Measurements from ENCODE around the gene DAAM1. TPM values are rescaled to one million over a fixed set of nuclear protein-coding genes. Genes with fewer than 3 reads are reported as not detected.

Gene DAAM1
- polyA plus RNA-seq, 6 donors from 2014 or later: 5.0 to 13.6 (median 10.2) TPM

GRCh38 chr14:59295951-59296350, 107.5 kb downstream of the DAAM1 start:
- ATAC-seq (ENCODE audit: low read depth in 2 of 2): no peak
- no peak overlapping the region for H3K27ac Mint-ChIP-seq
- peaks cover 5 to 23% (median 20%) of the 10 kb centered on the region in 3 donors for H3K4me1 Mint-ChIP-seq
- H3K27me3 Mint-ChIP-seq: no peaks in the 10 kb centered on the region
- H3K9me3 Mint-ChIP-seq: no peaks in the 10 kb centered on the region
- no peak overlapping the region for H3K4me3 Mint-ChIP-seq
- DNase-seq: no peak
- H3K36me3 Mint-ChIP-seq: peaks cover 15 to 16% of the 10 kb centered on the region in 2 donors

- H3K4me3 Mint-ChIP-seq: no peak overlapping the region
- H3K4me1 Mint-ChIP-seq: peaks cover 11 to 28% (median 23%) of the 10 kb centered on the region in 3 donors
- no peak for DNase-seq
- H3K9me3 Mint-ChIP-seq: no peaks in the 10 kb centered on the region
- no peak for ATAC-seq (ENCODE audit: low read depth in 2 of 2)
- no peak overlapping the region for H3K27ac Mint-ChIP-seq
- H3K27me3 Mint-ChIP-seq: no peaks in the 10 kb centered on the region
- H3K36me3 Mint-ChIP-seq: peaks cover 9 to 10% of the 10 kb centered on the region in 2 donors
These were observed 108.0 kb downstream of the DAAM1 start for GRCh38 chr14:59296508-59296907.

- peaks cover 16 to 34% (median 30%) of the 10 kb centered on the region in 3 donors for H3K4me1 Mint-ChIP-seq
- no peak for DNase-seq
- peaks cover 2 to 3% of the 10 kb centered on the region in 2 donors for H3K36me3 Mint-ChIP-seq
- H3K27me3 Mint-ChIP-seq: no peaks in the 10 kb centered on the region
- no peak overlapping the region for H3K4me3 Mint-ChIP-seq
- no peaks in the 10 kb centered on the region for H3K9me3 Mint-ChIP-seq
- H3K27ac Mint-ChIP-seq: peak overlapping the region in 1 of 6 donors; percentile 4
- no peak for ATAC-seq (ENCODE audit: low read depth in 2 of 2)
These were observed 108.8 kb downstream of the DAAM1 start for GRCh38 chr14:59297071-59297776.

- H3K4me1 Mint-ChIP-seq: peaks cover 18 to 36% (median 30%) of the 10 kb centered on the region in 3 donors
- no peaks in the 10 kb centered on the region for H3K27me3 Mint-ChIP-seq
- ATAC-seq (ENCODE audit: low read depth in 2 of 2) (no peak), DNase-seq (no peak)
- H3K9me3 Mint-ChIP-seq: no peaks in the 10 kb centered on the region
- H3K36me3 Mint-ChIP-seq: no peaks in the 10 kb centered on the region
- H3K4me3 Mint-ChIP-seq: no peak overlapping the region
- no peak overlapping the region for H3K27ac Mint-ChIP-seq
These were observed 111.3 kb downstream of the DAAM1 start for GRCh38 chr14:59299731-59300130.

GRCh38 chr14:59301354-59301753, 112.9 kb downstream of the DAAM1 start:
- ATAC-seq (ENCODE audit: low read depth in 2 of 2): peak; percentile 82 to 86

GRCh38 chr14:59302313-59302712, 113.8 kb downstream of the DAAM1 start:
- no peaks in the 10 kb centered on the region for H3K27me3 Mint-ChIP-seq
- no peak for ATAC-seq (ENCODE audit: low read depth in 2 of 2)
- no peak for DNase-seq

More at GRCh38 chr14:59301354-59301753, 112.9 kb downstream of the DAAM1 start:
- H3K27ac Mint-ChIP-seq: peak overlapping the region in 3 of 6 donors; percentile 8 to 47 (median 17)
- H3K4me1 Mint-ChIP-seq: peaks cover 19 to 44% (median 37%) of the 10 kb centered on the region in 3 donors
- no peaks in the 10 kb centered on the region for H3K36me3 Mint-ChIP-seq
- peak; percentile 7 for DNase-seq
- H3K4me3 Mint-ChIP-seq: peak overlapping the region in 3 of 8 donors; percentile 34 to 63 (median 36)
- H3K27me3 Mint-ChIP-seq: no peaks in the 10 kb centered on the region
- no peaks in the 10 kb centered on the region for H3K9me3 Mint-ChIP-seq

GRCh38 chr14:59303216-59303615, 114.7 kb downstream of the DAAM1 start:
- DNase-seq: no peak
- Mint-ChIP-seq H3K27ac (peak overlapping the region in 1 of 6 donors; percentile 3), H3K27me3 (no peaks in the 10 kb centered on the region), H3K36me3 (no peaks in the 10 kb centered on the region), H3K9me3 (no peaks in the 10 kb centered on the region), H3K4me3 (no peak overlapping the region), H3K4me1 (peaks cover 20 to 37% (median 29%) of the 10 kb centered on the region in 3 donors)
- ATAC-seq (ENCODE audit: low read depth in 2 of 2): no peak

More at GRCh38 chr14:59302313-59302712, 113.8 kb downstream of the DAAM1 start:
- Mint-ChIP-seq H3K27ac (no peak overlapping the region), H3K9me3 (no peaks in the 10 kb centered on the region), H3K4me1 (peaks cover 20 to 40% (median 32%) of the 10 kb centered on the region in 3 donors), H3K36me3 (no peaks in the 10 kb centered on the region), H3K4me3 (peak overlapping the region in 1 of 8 donors; percentile 0)

GRCh38 chr14:59305231-59305630, 116.8 kb downstream of the DAAM1 start:
- Mint-ChIP-seq H3K4me1 (peaks cover 22 to 30% (median 29%) of the 10 kb centered on the region in 3 donors), H3K27ac (no peak overlapping the region), H3K27me3 (no peaks in the 10 kb centered on the region), H3K9me3 (no peaks in the 10 kb centered on the region), H3K4me3 (no peak overlapping the region), H3K36me3 (no peaks in the 10 kb centered on the region)
- no peak for DNase-seq
- no peak for ATAC-seq (ENCODE audit: low read depth in 2 of 2)

GRCh38 chr14:59305836-59306555, 117.5 kb downstream of the DAAM1 start:
- peaks cover 25 to 37% (median 29%) of the 10 kb centered on the region in 3 donors for H3K4me1 Mint-ChIP-seq
- ATAC-seq (ENCODE audit: low read depth in 2 of 2) (no peak), DNase-seq (no peak)
- H3K36me3 Mint-ChIP-seq: no peaks in the 10 kb centered on the region
- no peak overlapping the region for H3K4me3 Mint-ChIP-seq
- H3K27me3 Mint-ChIP-seq: no peaks in the 10 kb centered on the region
- no peaks in the 10 kb centered on the region for H3K9me3 Mint-ChIP-seq
- H3K27ac Mint-ChIP-seq: peak overlapping the region in 1 of 6 donors; percentile 69

- DNase-seq (no peak), ATAC-seq (ENCODE audit: low read depth in 2 of 2) (no peak)
- H3K9me3 Mint-ChIP-seq: no peaks in the 10 kb centered on the region
- peaks cover 17 to 32% (median 23%) of the 10 kb centered on the region in 3 donors for H3K4me1 Mint-ChIP-seq
- no peak overlapping the region for H3K4me3 Mint-ChIP-seq
- no peaks in the 10 kb centered on the region for H3K36me3 Mint-ChIP-seq
- peak overlapping the region in 1 of 6 donors; percentile 69 for H3K27ac Mint-ChIP-seq
- no peaks in the 10 kb centered on the region for H3K27me3 Mint-ChIP-seq
These were observed 118.3 kb downstream of the DAAM1 start for GRCh38 chr14:59306775-59307174.

GRCh38 chr14:59308086-59308485, 119.6 kb downstream of the DAAM1 start:
- ATAC-seq (ENCODE audit: low read depth in 2 of 2) (no peak), DNase-seq (no peak)
- H3K36me3 Mint-ChIP-seq: no peaks in the 10 kb centered on the region
- peaks cover 12 to 26% (median 22%) of the 10 kb centered on the region in 3 donors for H3K4me1 Mint-ChIP-seq
- H3K9me3 Mint-ChIP-seq: no peaks in the 10 kb centered on the region
- H3K4me3 Mint-ChIP-seq: no peak overlapping the region
- H3K27ac Mint-ChIP-seq: no peak overlapping the region
- no peaks in the 10 kb centered on the region for H3K27me3 Mint-ChIP-seq

- DNase-seq: no peak
- Mint-ChIP-seq H3K4me3 (no peak overlapping the region), H3K27me3 (no peaks in the 10 kb centered on the region), H3K4me1 (peaks cover 12 to 26% (median 22%) of the 10 kb centered on the region in 3 donors), H3K36me3 (no peaks in the 10 kb centered on the region), H3K27ac (no peak overlapping the region), H3K9me3 (no peaks in the 10 kb centered on the region)
- no peak for ATAC-seq (ENCODE audit: low read depth in 2 of 2)
These were observed 120.2 kb downstream of the DAAM1 start for GRCh38 chr14:59308673-59309072.

GRCh38 chr14:59309291-59309900, 120.9 kb downstream of the DAAM1 start:
- ATAC-seq (ENCODE audit: low read depth in 2 of 2) (no peak), DNase-seq (no peak)
- Mint-ChIP-seq H3K4me3 (no peak overlapping the region), H3K36me3 (no peaks in the 10 kb centered on the region), H3K27ac (peak overlapping the region in 2 of 6 donors; percentile 36 to 47), H3K9me3 (no peaks in the 10 kb centered on the region), H3K4me1 (peaks cover 12 to 26% (median 22%) of the 10 kb centered on the region in 3 donors), H3K27me3 (no peaks in the 10 kb centered on the region)

Measured in naive B cell (primary cell).